Immature natural killer cell (primary cell): ENCODE measurements around the gene MRPL52. TPM values are rescaled to one million over a fixed set of nuclear protein-coding genes. Genes with fewer than 3 reads are reported as not detected.
"Not testable (repeated sequence)": the region's sequence is repeated elsewhere in the genome, so short reads cannot be mapped to it uniquely, and the experiment has no call there.

Source experiments
- DNase-seq, 3 donors: peaks; one replicate each; pipeline ENCODE4 v3.0.0; 2022; ENCODE audit warnings: mixed read lengths in 1 of 3
- H3K27ac Mint-ChIP-seq, 6 donors: one replicate each; pipeline ENCODE4 v1.8.0; 2020; ENCODE audit warnings: mixed read lengths in 6 of 6, mild to moderate bottlenecking in 5 of 6, inconsistent platforms in 4 of 6, moderate library complexity in 3 of 6
- H3K27me3 Mint-ChIP-seq, 3 donors: one replicate each; pipeline ENCODE4 v1.8.0; 2020 to 2021; ENCODE audit warnings: low read depth in 3 of 3, mild to moderate bottlenecking in 3 of 3, mixed read lengths in 3 of 3, moderate library complexity in 3 of 3, inconsistent platforms in 1 of 3
- H3K36me3 Mint-ChIP-seq, 3 donors: one replicate each; pipeline ENCODE4 v1.8.0; 2020; ENCODE audit warnings: mixed read lengths in 3 of 3, inconsistent platforms in 2 of 3, mild to moderate bottlenecking in 2 of 3
- H3K4me1 Mint-ChIP-seq, 2 donors: one replicate each; pipeline ENCODE4 v1.8.0; 2020; ENCODE audit warnings: inconsistent platforms in 2 of 2, mild to moderate bottlenecking in 2 of 2, mixed read lengths in 2 of 2, moderate library complexity in 1 of 2
- H3K4me3 Mint-ChIP-seq, 5 donors: one replicate each; pipeline ENCODE4 v1.8.0; 2020; ENCODE audit warnings: mild to moderate bottlenecking in 5 of 5, mixed read lengths in 5 of 5, inconsistent platforms in 3 of 5, moderate library complexity in 3 of 5
- H3K9me3 Mint-ChIP-seq, 6 donors: one replicate each; pipeline ENCODE4 v1.8.0; 2020; ENCODE audit warnings: mild to moderate bottlenecking in 6 of 6, mixed read lengths in 6 of 6, inconsistent platforms in 4 of 6, moderate library complexity in 3 of 6
- polyA plus RNA-seq, 3 donors: library from polyadenylated mRNA; unstranded; fragments of 300-500 nt; fragmentation: Illumina TruSeq; gene quantifications; one replicate each; pipeline ENCODE4 v1.2.3, GENCODE V29; 2021

Gene MRPL52
- 100 to 1,000 TPM in 2 of 3 donors, 10 to 100 TPM in 1; 56.8 to 188 (median 147) TPM for polyA plus RNA-seq

DNA sequence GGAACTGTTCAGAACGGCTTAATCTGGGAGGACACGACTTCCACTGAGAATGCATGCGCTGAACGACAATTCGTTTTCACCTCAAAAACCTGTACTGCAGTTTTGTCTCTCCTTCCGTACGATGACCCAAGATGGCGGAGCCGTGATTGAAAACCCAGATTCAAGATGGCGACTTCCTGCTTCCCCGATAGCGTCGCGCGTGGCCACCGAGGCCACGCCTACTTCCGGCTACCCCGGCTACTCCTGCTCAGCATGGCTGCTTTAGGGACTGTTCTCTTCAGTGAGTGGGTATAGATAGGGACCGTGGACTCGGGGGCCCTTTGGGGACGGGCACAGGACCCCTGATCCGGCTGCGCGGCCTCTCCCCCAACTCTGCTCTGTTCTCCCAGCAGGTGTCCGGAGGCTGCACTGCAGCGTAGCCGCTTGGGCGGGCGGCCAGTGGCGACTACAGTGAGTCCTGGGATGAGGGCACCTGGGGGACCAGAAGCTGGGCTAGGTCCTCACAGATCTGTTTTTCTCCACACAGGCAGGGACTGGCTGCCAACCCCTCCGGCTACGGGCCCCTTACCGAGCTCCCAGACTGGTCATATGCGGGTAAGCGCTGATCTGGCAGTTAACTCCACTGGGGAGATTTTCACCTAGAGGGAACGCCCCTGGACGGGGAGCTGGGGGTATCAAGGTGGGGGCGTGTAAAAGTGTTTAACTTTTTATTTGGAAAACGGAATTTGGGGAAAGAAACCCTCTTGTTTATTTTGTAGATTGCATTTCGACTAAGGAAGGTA is at the start of gene MRPL52:
Gene MRPL52 (plus strand): TSS at position 227 of the 782 bp plus-strand sequence. CDS start 26 bp downstream, at position 253.
- Mint-ChIP-seq H3K36me3 (peaks cover 9 to 23% (median 15%) of the 10 kb centered on the region in 3 donors), H3K9me3 (no peaks in the 10 kb centered on the region), H3K27me3 (peaks cover 5 to 13% (median 7%) of the 10 kb centered on the region in 3 donors), H3K4me3 (peak within 1 kb of the TSS; percentile 82 to 93 (median 90)), H3K27ac (peak within 1 kb of the TSS; percentile 88 to 93 (median 91)), H3K4me1 (peaks cover 19 to 20% of the 10 kb centered on the region in 2 donors)
- DNase-seq = peak; percentile 82 to 85 (median 85)

- Mint-ChIP-seq H3K27me3 (peaks cover 0 to 3% (median 0%) of the 10 kb centered on the region in 3 donors), H3K27ac (no peak overlapping the region), H3K9me3 (no peaks in the 10 kb centered on the region), H3K36me3 (no peaks in the 10 kb centered on the region), H3K4me3 (no peak overlapping the region), H3K4me1 (no peaks in the 10 kb centered on the region)
- DNase-seq = no peak
Observed at GRCh38 chr14:22780105-22780679, 49.5 kb upstream of the MRPL52 start.

DNA sequence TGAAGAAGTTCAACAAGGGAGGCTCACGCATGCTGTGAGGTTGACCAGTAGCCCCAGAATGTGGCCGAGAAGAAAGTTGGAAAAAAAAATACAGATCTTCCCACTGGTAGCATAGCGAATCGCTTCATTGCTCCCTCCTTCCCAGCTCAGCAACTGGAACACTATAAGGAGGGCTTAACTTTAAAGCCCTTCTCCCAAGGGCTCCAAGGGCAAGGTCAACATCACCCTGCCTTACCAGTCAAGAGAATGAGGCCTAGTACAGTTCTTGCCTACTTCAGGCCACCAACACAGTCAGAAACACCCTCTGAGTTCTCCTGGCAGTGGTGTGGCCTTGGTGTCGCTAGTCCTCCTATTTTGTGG is 48.8 kb upstream of the MRPL52 start:
- Mint-ChIP-seq H3K4me1 (no peaks in the 10 kb centered on the region), H3K27ac (no peak overlapping the region), H3K27me3 (peaks cover 0 to 3% (median 0%) of the 10 kb centered on the region in 3 donors), H3K9me3 (no peaks in the 10 kb centered on the region), H3K4me3 (no peak overlapping the region), H3K36me3 (no peaks in the 10 kb centered on the region)
- no peak for DNase-seq

DNA sequence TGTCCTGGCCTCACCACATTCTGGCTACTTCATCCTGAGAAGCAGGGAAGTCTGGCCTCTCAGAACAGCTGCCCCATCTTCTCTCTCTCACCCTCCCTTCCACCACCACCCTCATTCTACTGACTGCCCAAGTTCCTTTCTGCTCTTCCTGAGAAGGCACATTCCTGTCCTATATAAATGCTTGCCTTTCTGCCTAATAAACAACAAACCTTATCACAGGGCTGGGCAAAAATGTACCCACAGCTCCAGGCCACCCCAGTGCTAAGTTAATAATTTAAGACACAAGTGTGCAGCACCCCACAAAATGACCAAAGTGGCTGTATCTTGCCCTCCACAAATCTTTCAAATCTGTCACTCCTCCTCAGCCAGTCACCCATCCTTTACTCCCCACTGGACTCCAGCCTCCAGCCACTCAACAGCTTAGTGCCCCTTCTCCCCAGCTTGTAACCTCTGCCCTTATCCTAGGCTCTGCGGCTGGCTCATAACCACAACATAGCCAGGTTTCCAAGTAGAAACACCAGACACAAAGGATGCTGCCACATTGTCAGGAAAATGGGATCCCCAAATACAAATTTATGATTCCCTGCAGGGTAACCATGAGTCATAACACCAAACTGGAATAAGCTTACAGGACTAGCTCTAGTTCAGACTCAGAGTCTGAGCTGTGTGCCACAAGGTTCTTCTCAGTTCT is 48.2 kb upstream of the MRPL52 start:
- H3K27ac Mint-ChIP-seq = no peak overlapping the region
- no peaks in the 10 kb centered on the region for H3K4me1 Mint-ChIP-seq
- no peak for DNase-seq
- no peaks in the 10 kb centered on the region for H3K36me3 Mint-ChIP-seq
- H3K4me3 Mint-ChIP-seq = no peak overlapping the region
- H3K27me3 Mint-ChIP-seq = peaks cover 0 to 3% (median 0%) of the 10 kb centered on the region in 3 donors
- no peaks in the 10 kb centered on the region for H3K9me3 Mint-ChIP-seq

- no peak for DNase-seq
- Mint-ChIP-seq H3K4me3 (no peak overlapping the region), H3K27me3 (peaks cover 3 to 6% (median 3%) of the 10 kb centered on the region in 3 donors), H3K27ac (no peak overlapping the region), H3K4me1 (no peaks in the 10 kb centered on the region), H3K9me3 (no peaks in the 10 kb centered on the region), H3K36me3 (no peaks in the 10 kb centered on the region)
Observed at GRCh38 chr14:22786685-22787084, 43.0 kb upstream of the MRPL52 start.

DNA sequence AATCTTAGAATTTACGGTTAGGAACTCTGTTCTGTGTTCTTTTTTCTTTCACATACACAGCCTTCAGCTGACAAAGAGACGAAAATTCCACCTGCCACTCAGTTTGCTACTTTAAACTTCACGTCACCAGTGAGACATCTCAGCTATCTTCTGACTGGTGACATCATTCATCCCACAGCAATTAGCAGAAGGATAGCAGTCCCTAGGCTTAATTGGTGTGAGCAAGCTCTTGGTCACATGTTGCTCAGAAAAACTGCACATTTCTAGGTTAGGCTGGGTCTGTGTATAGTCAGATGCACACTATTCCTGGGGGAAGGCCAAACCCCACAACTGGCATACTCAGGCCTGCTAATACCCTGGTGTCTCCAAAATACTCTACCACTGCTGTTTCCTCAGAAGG is 38.4 kb upstream of the MRPL52 start:
- H3K4me1 Mint-ChIP-seq = no peaks in the 10 kb centered on the region
- no peak for DNase-seq
- no peak overlapping the region for H3K4me3 Mint-ChIP-seq
- H3K27ac Mint-ChIP-seq = no peak overlapping the region
- peaks cover 3 to 7% (median 5%) of the 10 kb centered on the region in 3 donors for H3K27me3 Mint-ChIP-seq
- H3K9me3 Mint-ChIP-seq = no peaks in the 10 kb centered on the region
- H3K36me3 Mint-ChIP-seq = no peaks in the 10 kb centered on the region

- Mint-ChIP-seq H3K36me3 (no peaks in the 10 kb centered on the region), H3K27me3 (peaks cover 3 to 7% (median 5%) of the 10 kb centered on the region in 3 donors), H3K4me3 (no peak overlapping the region), H3K9me3 (no peaks in the 10 kb centered on the region), H3K27ac (no peak overlapping the region), H3K4me1 (no peaks in the 10 kb centered on the region)
- DNase-seq = no peak
Observed at GRCh38 chr14:22792158-22792557, 37.5 kb upstream of the MRPL52 start.

GRCh38 chr14:22793550-22793949 is 36.1 kb upstream of the MRPL52 start:
- H3K36me3 Mint-ChIP-seq, H3K27me3 Mint-ChIP-seq, H3K4me1 Mint-ChIP-seq, DNase-seq, H3K27ac Mint-ChIP-seq, H3K4me3 Mint-ChIP-seq, H3K9me3 Mint-ChIP-seq: not testable (repeated sequence)

GRCh38 chr14:22793976-22794375 is 35.7 kb upstream of the MRPL52 start:
- H3K27ac Mint-ChIP-seq = no peak overlapping the region
- peaks cover 4 to 7% (median 5%) of the 10 kb centered on the region in 3 donors for H3K27me3 Mint-ChIP-seq
- H3K4me3 Mint-ChIP-seq = no peak overlapping the region
- H3K9me3 Mint-ChIP-seq = no peaks in the 10 kb centered on the region
- no peaks in the 10 kb centered on the region for H3K36me3 Mint-ChIP-seq
- no peak for DNase-seq
- H3K4me1 Mint-ChIP-seq = no peaks in the 10 kb centered on the region

DNA sequence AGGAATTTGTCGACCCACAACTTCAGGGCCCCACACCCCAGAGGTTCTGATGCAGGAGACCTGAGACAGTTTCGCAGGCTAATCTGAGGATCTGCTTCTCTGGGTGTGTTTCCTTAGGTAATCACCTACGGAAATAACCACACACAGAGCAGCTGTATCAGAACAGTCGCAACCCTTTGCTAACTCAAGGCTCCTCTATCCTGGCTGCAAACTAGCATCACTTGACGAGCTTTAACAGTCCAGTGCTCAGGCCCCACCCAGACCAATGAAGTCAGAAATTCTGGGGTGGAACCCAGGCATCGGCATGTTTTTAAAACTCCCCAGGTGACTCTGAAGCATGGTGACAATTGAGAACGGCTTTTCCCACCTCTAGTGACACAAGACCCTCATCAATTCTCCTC is 35.1 kb upstream of the MRPL52 start:
- Mint-ChIP-seq H3K4me1 (no peaks in the 10 kb centered on the region), H3K27ac (no peak overlapping the region)

DNA sequence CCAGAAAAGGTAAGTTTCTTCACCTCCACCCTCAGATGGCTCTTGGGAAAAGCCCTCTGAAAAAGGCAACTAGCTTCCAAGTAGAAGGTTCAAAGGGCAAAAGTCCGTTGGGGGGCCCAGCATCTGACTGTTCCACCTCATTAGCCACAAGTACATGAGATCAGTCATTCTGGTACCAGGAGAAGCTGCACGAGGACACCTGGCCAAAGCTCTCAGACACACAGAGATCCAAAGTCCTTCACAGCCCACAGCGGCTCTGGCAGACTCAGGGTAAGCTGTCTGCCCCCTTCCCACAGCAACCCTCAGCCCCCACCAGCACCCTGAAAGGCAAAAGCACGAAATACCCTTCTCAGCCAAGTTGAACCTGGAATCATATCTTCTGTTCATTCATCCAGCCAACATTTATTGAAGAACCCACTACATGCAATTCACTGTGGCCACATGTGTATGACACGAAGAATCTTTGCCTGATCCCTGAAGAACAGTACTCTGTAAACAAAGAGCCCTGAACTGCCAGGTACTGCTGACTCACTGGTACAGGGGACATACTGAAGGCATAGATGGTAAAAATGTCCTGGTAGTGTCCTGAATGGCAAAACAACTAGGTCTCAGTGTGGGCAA is 33.5 kb upstream of the MRPL52 start:
- Mint-ChIP-seq H3K4me3 (no peak overlapping the region), H3K4me1 (no peaks in the 10 kb centered on the region), H3K27ac (no peak overlapping the region)

More for the DNA sequence above, 35.1 kb upstream of the MRPL52 start:
- H3K4me3 Mint-ChIP-seq = no peak overlapping the region
- H3K9me3 Mint-ChIP-seq = no peaks in the 10 kb centered on the region
- peaks cover 4 to 7% (median 5%) of the 10 kb centered on the region in 3 donors for H3K27me3 Mint-ChIP-seq
- DNase-seq = no peak
- H3K36me3 Mint-ChIP-seq = no peaks in the 10 kb centered on the region

DNA sequence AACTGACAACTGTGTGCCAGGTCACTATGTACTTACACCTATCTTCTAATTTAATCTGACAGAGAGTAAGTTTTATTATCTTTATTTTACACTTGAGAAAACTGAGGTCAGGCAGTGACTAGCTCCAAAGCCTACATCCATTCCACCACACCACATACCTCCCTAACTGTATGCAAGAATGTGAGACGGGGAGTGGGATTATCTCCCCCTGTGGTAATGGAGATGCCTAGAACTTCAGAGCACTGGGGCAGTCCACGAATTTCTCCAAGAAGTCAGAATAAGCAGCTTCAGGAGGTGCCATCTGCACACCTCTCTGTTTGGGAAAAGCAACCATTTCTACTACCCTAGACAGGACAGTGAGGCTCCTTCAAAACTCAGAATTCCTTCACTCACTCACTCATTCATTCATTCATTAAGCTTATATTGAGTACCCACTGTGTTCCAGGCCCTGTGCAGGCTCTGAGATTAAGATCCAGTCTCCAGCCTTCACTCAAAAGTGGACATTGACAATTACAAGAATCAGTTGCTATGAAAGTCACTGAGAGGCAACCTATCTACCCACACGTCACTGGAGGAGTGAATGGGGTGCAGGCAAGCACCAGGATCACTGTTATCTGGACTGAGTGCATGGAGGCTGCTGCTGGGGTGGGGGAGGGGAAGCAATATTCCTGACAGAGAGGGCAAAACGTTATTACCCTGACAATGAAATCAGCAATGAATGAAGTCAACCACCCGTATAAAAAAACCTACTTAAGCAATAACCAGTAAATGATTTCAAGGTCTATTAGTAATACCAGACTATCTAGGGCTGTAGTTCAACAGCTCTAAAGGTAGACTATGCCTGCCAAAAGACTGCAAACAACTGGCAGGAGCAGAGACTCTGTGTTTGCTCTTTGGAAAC is 32.4 kb upstream of the MRPL52 start:
- Mint-ChIP-seq H3K27ac (no peak overlapping the region), H3K27me3 (peaks cover 5 to 7% (median 6%) of the 10 kb centered on the region in 3 donors), H3K4me3 (no peak overlapping the region), H3K4me1 (no peaks in the 10 kb centered on the region), H3K9me3 (no peaks in the 10 kb centered on the region), H3K36me3 (no peaks in the 10 kb centered on the region)
- no peak for DNase-seq

More for the DNA sequence above, 33.5 kb upstream of the MRPL52 start:
- Mint-ChIP-seq H3K36me3 (no peaks in the 10 kb centered on the region), H3K9me3 (no peaks in the 10 kb centered on the region), H3K27me3 (peaks cover 5 to 7% (median 5%) of the 10 kb centered on the region in 3 donors)
- DNase-seq = no peak

DNA sequence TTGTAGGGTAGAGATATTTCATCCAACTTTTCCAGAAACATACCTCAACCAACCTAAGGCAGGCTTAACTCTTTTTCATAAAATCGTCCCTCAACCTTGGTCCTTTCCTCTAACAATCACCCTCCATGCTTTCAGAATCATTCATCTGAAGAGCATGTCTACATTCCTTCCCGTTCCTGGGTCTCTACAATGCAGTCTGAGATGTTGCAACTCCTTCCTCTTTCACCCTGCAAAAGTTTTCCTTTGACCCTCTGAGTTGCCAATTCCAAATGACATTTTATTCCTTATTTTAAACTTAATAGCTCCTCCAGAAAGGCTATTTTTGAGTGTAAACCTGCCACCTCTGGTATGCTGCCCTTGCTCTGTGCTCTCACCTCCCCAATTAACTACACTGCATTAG is 31.2 kb upstream of the MRPL52 start:
- DNase-seq = no peak
- Mint-ChIP-seq H3K4me3 (no peak overlapping the region), H3K9me3 (no peaks in the 10 kb centered on the region), H3K36me3 (no peaks in the 10 kb centered on the region), H3K27me3 (peaks cover 6 to 7% (median 6%) of the 10 kb centered on the region in 3 donors), H3K4me1 (no peaks in the 10 kb centered on the region), H3K27ac (no peak overlapping the region)
